CD4-positive, alpha-beta T cell treated with Interleukin-21 for 1 hour (primary cell): ENCODE measurements around the gene BTNL9.
"Not testable (repeated sequence)": the region's sequence is repeated elsewhere in the genome, so short reads cannot be mapped to it uniquely, and the experiment has no call there.

ENCODE experiments used
- DNase-seq: peaks from one replicate; pipeline ENCODE4 v3.0.0-alpha.2; 2020

BTNL9 gene

DNA sequence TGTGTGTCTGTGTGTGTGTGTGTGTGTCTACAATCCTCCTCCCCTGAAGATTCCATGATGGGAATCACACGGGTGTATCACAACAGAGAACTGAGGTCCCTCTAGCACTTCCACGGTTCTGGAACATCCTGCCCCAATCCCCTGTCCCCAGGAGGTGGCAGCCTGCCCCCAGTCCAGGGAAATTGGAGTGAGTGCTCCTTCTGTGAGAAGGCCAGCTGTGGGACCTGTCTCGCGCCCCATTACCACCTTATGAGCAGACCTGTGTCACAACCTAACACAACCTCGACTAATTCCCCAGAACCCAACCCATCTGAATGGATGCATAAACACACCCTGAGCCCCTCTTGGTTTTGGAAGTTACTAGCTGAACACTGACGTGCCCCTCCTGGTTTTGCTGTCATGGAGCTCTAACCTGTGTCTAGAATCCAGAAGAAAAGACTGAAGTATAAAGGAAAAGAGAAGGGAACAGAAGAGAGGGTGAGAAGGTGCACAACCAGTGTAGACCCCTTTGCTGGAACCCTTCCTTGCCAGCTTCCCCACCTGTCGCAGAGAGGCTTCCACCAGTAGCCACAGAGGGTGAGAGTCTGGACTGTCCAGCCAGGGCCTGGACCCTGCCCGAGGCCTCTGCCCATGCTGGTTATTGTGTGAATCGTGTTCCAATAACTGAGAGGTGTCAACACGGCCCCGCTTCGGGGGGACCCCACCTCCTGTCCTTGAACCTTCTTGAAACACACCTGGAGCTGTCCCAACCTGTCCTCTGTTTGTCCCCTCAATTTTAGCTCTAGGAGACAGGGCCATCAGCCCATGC is 3.4 kb downstream of the BTNL9 start:
- no peak for DNase-seq

DNA sequence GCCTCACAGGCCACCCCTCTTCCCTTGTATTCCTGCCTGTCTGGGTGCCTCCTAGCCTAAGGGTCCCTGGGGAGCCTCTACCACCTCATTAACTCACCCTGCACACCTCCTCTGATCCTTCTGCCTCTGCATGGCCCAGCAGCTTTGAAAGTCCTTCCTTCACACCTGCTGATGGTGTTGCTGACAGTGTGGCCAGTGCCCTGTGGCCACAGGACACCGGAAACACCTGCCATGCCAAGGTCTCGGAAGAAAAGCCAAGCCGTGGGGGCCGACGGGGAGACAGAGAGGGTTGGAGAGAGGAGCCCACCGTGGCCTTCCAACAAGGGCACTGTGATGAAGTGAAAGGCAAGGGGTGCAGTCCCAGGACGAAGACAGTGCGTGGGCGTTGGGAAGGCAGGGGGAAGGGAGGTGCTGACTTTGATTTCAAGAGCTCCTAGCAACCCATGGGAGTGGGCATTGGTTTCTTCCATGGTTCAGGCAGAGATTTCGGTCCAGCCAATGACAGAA is 4.1 kb downstream of the BTNL9 start:
- DNase-seq, result no peak

DNA sequence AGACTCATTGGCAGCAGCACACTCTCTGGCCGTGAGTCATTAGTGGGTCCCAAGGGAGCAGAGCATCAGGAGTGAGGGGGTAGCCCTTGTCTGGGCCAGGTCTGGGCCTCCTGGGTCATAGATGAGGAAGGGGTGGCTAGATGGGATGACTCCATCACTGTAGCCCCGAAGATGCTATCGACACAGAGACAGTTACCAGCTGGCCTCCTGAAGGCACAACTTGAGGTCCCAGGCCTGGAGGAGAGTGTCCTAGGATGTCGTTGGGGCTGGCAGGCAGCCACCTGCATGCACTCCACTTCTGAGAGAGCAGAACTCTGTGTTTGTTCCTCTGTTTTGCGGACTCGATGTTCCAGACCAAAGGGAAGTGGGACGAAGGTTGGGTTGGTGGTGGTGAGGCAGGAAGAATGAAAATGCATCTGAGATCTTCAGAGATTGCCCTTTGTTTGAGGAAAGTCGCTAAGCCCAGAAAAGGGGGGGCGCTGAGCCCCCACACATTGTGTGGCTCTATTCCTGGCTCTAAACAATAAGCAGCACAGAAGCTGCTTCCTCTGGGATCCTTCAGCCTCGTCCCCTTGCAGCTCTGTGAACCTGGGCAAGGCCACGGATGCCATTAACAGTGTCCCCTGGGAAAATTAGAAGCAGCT is 4.7 kb downstream of the BTNL9 start:
- no peak for DNase-seq

DNA sequence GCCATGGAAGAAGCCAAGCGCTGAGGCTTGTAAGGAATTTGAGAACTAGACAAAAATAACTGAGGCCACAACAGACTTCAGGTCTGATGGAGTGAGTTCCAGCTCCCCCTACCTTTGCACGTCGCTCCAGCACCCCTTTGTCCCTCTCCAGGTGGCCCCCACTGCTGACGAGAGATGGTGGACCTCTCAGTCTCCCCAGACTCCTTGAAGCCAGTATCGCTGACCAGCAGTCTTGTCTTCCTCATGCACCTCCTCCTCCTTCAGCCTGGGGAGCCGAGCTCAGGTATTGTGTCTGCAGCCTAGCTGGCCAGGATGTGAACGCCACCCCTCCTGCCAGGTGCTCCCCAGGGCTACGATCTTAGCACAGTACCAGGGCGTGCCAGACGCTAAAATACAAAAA is 5.2 kb downstream of the BTNL9 start:
- no peak for DNase-seq

DNA sequence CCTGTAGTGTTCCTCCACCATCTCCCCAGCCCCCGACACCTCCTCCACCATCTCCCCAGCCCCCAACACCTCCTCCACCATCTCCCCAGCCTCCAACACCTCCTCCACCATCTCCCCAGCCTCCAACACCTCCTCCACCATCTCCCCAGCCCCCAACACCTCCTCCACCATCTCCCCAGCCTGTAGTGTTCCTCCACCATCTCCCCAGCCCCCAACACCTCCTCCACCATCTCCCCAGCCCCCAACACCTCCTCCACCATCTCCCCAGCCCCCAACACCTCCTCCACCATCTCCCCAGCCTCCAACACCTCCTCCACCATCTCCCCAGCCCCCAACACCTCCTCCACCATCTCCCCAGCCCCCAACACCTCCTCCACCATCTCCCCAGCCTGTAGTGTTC is 5.8 kb downstream of the BTNL9 start:
- not testable (repeated sequence) for DNase-seq

DNA sequence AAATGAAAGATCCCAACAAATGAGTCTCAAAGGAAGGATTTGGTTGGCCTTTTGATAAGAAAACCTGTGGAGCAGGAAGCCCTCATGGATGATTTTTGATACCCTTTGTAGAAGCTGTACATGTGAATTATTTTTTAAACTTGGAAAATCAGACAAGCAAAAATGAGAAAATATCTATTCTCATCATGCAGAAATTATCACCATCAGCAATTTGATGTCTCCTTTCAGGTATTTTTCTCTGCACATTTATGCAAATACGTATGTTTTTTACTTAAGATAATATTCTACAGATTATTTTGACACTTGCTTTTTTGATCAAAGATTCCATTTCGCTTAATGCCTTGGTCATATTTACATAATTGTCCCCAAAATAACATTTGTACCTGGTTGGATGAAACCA is 7.2 kb downstream of the BTNL9 start:
- DNase-seq, result no peak

DNA sequence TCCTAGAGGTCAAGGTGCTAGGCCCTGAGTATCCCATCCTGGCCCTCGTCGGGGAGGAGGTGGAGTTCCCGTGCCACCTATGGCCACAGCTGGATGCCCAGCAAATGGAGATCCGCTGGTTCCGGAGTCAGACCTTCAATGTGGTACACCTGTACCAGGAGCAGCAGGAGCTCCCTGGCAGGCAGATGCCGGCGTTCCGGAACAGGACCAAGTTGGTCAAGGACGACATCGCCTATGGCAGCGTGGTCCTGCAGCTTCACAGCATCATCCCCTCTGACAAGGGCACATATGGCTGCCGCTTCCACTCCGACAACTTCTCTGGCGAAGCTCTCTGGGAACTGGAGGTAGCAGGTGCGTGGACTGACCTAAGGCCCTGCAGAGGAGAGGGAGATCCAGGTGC is 7.9 kb downstream of the BTNL9 start:
- no peak for DNase-seq

DNA sequence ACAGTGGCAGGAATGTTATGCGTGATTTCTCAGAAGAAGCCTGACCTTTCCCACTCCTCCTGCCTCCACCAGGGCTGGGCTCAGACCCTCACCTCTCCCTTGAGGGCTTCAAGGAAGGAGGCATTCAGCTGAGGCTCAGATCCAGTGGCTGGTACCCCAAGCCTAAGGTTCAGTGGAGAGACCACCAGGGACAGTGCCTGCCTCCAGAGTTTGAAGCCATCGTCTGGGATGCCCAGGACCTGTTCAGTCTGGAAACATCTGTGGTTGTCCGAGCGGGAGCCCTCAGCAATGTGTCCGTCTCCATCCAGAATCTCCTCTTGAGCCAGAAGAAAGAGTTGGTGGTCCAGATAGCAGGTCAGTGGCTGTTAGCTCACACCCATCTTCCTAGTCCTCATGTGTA is 9.9 kb downstream of the BTNL9 start:
- no peak for DNase-seq

DNA sequence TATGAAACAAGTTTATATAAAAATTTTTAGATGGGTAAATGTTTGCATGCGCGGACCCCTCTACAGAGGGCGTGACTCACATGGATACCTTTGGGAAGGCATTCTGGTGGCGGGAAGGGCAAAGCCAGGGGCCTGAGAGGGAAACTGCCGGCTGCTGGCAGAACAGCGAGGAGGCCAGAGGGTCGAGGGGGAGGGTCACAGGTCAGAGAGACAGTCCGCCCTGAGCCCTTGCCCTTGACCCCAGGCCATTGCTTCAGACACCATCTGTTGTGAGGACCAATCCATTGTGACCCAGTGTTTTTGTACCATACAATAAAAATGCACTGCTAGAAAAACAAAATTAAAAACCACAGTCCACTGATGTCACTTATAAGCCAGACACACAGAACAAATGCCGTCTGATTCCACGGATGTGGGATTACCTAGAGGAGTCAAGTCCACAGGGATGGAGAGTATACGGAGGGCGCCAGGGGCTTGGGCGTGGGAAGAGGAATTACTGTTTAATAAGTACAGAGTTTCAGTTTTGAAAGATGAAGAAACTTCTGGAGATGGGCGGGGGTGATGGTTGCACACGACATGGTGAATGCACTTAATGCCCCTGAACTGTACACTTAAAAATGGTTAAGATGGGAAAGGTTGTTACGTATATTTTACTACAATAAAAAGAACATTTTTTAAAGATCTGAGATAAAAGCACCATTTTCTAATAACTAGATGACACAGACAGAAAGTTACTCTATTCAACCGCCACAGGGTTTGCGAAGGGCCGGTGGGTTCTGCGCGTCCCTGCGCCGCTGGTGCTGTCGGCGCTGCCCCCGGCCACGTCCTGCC is 12.0 kb downstream of the BTNL9 start:
- DNase-seq, result no peak

DNA sequence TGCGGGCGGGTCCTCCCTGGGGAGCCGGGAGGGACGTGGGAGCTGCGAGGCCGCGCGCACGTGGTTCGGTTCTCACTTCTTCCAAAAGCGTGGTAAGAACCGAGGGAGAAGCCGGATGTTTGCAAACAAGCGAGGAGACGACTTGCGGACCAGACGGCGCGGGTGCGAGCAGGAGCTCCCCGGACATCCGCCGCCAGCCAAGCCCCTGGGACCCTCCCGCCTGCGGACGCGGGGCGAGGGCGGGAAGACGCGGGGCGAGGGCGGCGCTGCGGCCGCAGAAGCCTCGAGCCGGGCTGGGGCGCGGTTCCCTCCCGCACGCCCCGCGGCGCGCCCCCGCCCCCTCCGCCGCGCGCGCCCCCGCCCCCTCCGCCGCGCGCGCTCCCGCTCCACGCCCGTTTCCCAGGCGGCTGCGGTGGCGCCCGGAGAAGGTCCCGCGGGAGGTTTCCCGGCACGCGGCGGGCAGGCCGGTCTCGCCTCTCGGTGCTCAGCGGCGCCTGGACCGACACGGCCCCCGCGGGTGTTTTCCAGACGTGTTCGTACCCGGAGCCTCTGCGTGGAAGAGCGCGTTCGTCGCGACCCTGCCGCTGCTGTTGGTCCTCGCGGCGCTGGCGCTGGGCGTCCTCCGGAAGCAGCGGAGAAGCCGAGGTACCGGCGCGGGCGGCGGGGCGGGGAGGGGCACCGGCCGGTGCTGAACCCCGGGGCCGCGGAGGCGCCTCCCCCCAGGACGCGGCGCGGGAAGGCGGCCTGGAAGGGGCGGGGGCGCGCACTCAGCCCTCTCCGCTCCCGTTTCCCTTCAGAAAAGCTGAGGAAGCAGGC is 12.8 kb downstream of the BTNL9 start:
- DNase-seq, result no peak

DNA sequence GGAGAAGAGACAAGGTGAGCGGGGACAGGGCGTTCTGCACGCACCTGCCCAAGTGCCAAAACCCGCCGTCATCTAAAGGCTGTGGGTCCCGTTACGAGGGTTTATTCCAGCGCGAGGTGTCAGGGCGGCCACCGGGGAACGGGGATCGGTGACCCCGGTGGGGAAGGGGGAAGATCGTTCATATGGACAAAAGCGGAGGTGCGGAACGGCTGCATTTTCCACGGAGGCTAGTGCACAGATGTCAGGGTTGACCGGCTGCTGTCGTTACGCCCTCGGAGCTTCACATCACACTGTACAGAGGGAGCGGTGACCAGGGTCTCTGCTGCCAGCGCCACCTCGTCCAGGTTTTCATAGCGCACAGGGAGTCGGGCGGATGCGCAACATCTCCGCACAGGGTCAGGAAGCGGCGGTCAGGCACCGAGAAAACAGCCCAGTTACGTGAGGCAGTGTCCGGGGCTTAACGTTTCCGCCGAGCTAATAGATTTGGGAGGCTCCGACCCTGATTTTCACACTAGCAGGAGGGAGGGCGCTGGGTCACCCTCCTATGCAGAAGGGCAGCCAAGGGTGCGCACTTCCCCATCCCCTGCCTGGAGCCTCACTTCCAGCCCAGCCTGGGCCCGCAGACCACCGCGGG is 13.5 kb downstream of the BTNL9 start:
- DNase-seq, result no peak

DNA sequence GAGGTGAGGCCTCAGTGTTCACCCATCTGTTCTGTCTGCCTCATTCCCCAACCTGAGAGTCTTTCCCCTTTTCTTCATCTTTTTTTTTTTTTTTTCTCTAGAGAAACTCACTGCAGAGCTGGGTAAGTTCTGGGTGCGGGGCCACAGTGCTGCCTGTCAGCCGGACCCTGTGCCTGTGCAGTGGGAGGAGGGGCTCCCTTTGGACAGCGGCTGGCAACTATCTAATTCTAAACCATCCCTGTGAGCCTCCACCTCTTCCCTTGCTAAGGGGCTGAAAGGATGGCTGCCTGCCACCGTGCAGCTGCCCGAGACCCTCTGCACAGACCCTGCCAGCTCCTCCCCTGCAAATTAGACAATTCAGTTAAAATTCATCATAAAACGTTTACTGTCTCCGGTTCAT is 14.1 kb downstream of the BTNL9 start:
- no peak for DNase-seq

DNA sequence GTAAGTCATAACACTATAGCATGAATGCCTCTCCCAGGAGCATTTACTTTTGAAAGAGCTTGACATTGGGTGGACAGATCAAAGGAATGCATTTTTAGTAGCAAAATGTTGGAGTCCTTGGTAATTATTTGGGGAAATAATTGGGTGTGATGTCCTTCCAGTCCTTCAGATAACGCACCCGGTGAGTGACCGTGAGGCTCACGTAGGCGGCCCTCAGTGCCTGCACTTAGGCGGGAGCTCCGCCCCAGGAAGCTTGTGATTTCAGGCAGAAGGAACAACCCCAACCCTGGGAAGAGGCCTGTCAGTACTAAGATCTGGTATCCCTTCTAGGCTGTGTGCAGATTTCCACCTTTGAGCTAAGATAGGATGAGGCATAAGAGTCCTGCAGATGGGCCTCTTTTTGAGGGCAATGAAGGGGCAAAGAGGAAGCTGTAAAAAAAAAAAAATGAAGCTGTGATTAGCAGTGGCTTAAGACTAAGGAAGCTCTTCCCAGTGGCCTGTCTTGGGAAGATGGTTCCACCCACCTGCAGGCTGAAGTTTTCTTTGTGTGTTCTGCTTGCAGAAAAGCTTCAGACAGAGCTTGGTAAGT is 14.9 kb downstream of the BTNL9 start:
- no peak for DNase-seq

DNA sequence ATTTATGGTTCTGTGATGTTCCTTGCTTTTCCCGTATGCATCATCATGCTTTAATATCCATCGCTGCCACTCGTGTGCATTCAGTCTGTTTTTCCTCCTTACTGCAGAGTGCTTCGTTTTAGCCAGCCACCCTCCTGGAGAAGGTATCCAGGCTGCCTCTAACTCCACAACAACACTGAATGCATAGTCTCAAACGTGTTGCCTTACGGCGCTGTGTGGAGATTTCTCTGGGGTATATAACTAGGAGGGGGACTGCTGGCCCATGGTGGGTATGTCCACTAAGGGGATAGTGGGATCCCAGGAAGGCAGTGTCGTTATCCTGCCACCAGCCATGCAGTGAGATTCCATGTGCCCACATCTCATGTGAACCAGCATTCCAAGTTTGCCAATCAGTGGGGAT is 16.4 kb downstream of the BTNL9 start:
- no peak for DNase-seq

DNA sequence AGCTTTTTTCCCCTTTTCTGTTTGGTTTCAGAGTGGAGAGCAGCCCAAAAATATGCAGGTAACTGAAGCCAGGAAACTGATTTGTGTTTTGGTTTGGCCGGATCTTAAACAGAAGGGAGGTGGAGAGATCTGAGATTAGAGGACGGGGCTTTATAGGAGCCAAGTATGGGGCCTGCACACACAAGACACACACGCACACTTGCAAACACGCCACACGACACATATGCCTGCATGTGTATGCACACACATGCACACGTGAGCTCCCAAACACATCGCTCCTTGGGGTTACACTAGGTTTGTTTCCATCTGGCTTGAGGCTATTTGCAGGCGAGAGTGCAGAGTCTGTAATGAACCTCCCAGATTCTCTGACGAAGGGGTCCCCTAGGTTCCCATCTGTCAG is 18.3 kb downstream of the BTNL9 start:
- DNase-seq, result no peak

DNA sequence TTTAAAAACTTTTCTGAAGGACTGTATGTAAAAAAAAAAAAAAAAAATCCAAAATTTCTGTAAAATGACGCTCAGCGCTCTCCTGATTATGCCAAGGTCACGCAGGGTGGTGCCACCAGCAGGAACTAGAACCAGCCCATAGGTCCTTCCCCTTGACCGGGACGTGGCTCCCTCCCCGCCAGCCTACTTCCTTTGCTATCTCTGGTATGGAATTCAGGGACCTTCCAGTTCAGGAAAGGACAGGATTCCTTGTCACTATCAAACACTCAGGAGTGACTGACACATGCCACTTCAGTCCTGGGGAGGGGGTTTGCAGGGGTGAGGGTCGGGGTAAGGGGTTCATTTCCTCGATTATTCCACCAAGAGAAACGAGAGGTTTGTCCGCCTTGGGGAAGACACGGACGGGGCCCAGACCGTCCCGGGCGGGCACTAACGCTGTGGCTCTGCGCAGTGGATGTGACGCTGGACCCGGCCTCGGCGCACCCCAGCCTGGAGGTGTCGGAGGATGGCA is 18.8 kb downstream of the BTNL9 start:
- no peak for DNase-seq

DNA sequence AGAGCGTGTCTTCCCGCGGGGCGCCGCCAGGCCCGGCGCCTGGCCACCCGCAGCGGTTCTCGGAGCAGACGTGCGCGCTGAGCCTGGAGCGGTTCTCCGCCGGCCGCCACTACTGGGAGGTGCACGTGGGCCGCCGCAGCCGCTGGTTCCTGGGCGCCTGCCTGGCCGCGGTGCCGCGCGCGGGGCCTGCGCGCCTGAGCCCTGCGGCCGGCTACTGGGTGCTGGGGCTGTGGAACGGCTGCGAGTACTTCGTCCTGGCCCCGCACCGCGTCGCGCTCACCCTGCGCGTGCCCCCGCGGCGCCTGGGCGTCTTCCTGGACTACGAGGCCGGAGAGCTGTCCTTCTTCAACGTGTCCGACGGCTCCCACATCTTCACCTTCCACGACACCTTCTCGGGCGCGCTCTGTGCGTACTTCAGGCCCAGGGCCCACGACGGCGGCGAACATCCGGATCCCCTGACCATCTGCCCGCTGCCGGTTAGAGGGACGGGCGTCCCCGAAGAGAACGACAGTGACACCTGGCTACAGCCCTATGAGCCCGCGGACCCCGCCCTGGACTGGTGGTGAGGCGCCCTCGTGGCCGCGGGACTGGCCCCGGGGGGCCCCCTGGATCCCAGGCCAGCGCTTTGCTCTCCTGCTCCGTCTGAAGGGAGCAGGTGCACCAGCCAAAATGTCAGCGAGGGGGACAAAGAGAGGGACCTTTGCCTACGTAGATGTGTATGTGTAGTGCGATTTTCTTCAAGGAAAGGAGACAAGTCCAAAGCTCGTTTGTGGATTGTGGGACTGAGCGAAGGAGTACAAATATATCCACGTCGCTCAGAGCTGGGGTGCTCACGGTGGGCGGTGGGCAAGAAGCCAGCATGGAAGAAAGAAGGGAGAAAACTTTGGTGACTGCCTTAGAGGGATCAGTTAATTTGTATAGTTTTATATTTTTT is 19.5 kb downstream of the BTNL9 start:
- DNase-seq, result no peak

DNA sequence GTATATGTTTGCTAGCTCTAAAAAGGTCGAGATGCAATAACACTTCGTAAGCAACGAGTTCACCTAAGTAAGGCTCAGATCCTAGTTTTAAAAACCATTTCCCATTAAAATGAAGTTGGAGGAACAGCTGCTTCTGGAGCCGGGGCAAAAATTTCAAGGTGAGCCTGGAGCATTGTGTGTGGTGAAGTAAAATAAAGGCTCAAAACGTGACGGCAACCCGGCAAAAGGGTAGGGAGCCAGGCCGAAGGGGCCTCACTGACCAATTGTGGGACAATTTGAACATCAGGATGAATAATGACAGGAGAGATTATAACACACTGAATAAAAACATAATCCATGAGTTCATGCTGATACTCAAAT is 20.1 kb downstream of the BTNL9 start:
- DNase-seq, result no peak

DNA sequence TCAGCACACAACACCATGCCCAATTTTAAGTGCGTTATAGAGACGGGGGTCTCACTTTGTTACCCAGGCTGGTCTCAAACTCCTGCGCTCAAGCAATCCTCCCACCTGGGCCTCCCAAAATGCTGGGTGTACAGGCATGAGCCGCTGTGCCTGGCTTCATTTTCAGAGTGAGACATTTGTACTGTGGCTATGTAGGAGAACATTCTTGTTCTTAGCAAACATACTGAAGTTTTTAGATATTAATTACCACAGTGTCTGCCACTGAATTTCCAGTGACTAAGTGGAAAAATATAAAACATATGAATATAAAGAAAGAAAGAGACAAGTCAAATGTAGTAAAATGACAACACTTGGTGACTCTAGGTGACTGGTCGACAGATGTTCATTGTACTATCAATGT is 20.9 kb downstream of the BTNL9 start:
- no peak for DNase-seq

DNA sequence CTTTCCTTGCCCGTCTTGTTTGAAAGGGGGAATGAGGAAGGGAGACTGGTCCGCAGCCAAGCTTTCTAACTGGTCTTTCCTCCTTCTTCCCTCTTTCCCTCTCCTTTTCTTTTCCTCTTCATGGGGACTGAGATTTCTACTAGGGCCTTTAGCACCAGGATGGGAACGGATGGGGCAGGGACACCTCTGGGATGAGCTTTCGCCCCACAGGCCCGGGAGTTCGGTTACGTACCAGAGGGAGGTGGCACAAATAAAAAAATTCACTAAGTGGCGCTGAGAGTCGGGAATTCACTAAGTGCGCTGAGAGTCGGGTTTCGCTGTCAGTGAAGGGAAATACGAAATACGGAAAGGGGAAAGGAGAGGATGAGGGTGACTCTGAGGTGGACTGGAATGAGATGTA is 21.6 kb downstream of the BTNL9 start:
- no peak for DNase-seq

DNA sequence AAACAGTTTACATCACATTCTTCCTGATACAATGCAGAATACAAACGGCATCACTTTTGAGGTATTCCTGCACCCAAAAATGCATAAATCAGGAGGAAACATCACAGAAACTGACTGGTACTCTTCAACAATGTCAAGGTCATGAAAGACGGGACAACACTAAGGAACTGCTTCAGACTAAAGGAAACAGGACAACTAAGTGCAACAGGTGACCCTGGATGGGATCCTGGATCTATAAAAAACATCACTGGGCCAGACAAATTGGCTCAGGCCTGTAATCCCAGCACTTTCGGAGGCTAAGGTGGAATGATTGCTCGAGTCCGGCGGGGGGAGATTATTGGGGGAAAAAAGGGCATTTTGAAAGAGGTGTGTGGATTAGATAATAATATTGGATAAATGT is 22.6 kb downstream of the BTNL9 start:
- DNase-seq, result no peak
